A204.1 (cell line): Measurements from ENCODE around the gene WASF1.
"Not testable (repeated sequence)": the region's sequence is repeated elsewhere in the genome, so short reads cannot be mapped to it uniquely, and the experiment has no call there.

Experiments used
- FAIRE-seq: peaks from 2 replicates; lab custom pipeline; 2012; peaks lifted over from hg19 to GRCh38; lab: Jason Lieb, UNC

The WASF1 gene

DNA sequence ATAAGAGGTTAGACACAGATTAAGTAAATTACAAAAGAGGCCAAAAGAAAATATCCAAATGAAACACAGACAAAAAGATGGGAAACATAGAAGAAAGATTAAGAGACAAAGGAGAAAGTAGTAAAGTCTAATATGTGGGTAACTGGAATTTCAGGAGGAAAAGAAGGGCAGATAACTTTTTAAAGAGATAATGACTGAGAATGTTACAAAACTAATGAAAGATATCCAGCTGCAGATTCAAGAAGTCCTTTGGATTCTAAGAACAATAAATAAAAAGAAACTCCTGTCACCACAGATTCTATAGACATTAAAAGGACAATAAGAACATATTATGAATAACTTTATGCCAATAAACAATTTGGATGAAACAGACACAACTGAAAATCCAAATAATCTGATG is 90.1 kb downstream of the WASF1 start:
- FAIRE-seq: no peak

DNA sequence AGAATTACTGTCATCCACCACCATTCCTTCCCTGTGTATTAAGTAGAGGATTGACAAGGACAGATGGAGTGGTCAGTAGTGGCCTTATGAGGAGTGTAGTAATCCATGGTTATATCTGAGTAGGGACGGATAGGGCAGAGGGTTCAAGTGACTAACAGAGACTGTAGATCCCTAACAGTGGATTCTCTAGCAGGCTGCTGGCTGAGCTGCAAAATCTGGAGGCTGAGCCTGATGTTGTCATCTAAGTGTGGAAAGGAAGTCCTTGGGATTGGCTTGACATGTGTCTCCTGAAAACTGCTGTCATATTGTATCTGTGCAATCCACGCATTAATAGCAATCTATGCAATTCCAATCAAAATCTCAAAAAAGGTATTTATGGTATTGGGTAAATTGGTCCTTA is 94.2 kb downstream of the WASF1 start:
- no peak for FAIRE-seq

DNA sequence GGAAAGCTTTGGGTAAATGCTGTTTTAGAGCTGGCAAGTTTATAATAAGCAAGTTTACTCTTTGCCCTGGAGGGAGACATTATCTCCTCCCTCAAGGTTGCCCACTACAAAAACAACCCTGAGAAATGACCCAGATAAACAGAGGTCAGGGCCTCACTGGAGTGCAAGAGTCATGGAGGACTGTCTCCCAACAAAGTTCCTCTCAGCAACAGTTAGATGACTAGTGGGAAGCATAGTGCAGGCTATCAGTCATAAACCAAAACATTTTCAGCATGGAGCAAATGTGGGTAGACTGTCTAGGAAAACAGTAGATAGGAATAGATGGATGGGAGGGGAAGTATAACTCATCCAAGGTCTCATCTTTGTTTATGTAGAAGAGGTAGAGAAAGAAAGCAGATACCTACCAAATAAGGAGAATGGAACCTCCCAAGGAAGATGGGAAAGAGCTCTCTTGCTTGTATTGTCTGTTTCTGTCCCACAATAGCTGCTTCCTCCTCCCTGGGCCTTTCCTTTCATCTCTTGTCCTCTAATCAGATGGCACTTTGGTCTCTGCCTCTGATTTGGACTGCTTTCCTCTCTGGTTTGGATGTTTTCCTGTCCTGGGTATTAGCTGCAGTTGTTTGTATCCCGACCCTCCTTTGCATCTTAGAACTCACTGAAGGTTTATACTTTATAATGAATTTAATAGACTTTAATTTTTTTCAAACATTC is 95.4 kb downstream of the WASF1 start:
- FAIRE-seq: no peak

DNA sequence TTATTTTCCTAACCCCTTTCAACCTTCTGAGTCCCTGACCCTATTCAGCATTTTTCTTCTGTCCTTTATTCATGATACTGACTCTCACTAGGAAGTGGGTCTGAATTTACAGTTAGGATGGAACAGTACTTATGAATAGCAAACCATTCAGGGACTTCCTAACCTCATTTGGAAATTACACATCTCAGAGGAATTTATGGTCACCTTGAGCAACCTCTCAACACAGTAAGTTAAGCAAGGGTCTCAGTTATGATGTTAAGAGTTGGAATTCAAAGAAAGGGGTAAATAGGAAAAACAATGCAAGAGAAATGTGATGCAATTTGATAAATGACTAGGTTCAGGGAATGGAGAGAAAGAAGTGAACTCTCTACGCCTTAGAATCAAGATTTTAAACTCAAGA is 104.1 kb downstream of the WASF1 start:
- FAIRE-seq: no peak

DNA sequence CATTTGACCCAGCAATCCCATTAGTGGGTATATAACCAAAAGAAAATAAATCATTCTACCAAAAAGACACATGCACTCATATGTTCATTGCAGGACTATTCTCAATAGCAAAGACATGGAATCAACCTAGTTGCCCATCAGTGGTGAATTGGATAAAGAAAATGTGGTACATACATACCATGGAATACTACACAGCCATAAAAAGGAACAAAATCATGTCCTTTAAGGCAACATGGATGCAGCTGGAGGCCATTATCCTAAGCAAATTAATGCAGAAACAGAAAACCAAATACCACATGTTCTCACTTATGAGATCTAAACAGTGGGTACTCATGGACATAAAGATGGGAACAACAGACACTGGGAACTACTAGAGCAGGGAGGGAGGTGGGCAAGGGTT is 106.0 kb downstream of the WASF1 start:
- FAIRE-seq: not testable (repeated sequence)

DNA sequence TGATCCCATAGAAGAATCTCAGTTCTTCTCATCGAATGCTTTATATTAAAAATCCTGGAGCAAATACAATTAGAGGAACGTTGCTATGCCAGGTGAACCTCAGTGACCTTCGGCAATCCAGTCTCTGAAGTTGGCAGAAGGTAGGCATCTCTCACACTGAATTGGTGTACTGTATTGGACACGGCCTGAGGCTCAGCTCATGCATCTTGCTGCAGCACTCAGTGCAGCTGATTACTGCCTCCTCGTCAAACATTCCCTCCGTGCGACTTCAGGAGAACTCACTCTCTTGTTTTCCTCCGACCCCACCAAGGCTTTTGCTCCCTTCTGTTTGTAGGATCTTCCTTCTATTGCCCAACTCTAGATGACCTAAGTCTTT is 110.9 kb downstream of the WASF1 start:
- FAIRE-seq: no peak

DNA sequence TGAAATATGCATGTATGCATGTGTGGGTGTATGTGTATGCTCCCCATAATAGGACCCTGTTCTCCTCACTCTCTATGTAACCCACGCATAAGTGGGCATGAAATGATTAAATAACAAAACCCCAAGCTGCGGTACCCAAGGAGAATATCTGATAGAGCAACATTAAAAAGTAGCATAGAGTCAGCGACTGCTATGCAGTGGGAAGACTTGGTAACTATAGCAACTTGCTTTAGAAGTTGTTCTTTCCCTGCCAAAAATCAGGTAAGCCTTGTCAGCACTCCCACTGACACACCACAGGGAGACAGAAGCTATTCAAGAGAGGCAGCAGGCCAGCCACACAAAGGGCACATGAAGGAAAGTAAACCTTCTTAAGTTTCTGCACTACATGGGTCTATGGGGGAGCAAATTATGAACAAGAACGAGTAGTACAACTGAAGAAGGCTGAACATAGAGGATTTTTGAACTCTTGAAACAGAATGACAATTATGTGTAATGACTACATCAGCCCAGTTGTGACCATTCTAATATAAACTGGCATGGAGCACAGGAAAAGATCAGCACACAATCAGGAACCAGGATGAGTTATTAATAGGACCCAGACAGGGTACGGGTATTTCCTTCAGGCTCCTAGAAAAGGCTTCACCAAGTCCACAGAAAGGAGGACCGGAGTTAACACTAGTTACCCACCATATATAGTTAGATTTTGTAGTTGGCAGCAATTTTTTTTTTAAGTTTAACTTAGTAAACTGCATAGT is 111.5 kb downstream of the WASF1 start:
- no peak for FAIRE-seq

DNA sequence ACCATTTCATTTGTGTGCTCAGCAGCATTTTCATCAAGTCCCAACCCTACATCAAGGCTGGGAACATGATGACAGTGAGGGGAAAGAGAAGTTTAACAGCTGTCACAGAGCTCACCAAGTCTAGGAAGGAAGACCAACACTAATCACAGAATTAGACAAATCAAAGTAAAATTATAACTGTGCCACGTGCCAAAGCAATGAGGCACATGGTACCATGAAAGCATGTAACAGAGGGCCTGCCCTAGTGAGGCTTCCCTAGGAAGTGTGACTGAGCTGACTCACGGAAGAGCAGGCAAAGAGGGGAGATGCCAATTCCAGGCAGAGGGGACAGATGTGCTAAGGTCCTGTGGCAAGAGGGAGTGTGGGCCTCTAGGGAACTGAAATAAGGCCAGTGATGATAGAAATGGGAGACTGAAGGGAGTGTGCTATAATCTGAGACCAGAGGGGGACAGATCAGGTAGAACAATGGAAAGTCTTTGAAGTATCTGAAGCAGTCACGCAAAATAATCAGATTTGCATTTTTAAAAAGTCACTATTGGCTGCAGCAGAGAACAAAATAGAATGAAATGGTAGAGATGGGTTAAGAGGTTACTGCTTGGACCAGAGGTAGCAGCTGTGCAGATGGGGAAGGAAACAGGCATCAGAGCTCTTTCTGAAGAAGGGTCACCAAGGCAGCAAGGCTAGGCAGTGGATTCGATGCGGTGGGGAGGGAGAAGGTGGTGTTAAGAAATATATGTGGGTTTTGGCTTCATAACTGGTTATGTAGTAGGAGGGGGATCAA is 114.5 kb downstream of the WASF1 start:
- FAIRE-seq: no peak

DNA sequence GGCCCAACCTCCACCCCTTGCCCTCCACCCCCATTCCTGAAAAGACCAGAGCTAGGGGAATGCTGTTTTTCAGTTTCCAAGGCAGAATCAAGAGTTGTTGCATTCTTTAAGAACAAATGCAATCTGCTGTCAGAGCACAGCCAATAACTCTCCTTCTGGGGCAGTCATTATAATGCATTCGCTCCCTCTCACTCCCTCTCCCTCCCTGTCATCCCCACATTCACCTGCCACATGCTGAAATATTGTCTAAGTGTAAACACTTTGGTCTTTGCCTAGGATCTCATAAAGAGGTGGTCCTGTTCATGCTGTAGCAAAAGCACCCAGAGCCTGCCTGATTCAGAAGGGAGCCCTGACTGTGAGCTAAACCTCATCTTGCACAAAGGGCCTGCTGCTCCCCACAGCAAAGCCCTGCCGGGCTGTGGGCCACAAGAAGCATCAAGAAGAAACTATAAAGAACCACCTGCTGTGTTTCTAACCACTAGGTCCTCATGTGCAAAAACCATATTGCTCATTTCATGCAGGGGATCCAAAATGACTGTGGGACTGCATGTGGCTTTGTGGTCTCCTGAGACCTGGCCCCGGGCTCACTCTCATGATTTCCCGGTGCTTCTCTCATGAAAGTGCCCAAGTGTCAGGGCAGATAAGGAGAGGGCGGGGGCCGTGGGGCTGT is 115.7 kb downstream of the WASF1 start:
- FAIRE-seq: no peak

DNA sequence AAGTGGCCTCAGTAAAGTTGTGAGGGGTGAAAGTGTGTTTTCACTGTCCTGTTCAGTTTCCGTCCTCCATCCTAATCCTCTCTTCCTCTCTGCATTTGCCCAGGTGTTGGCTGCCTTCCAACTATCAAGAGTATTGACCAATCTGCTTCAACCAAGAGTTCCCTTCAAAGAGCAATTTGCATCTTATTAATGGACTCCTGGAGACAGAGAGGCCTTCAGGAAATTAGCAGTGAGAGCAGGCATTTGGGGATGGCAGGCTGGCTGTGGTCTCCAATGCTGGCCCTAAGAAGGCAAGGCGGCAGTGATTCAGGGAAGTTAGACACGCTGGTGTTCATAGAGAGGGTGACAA is 124.1 kb downstream of the WASF1 start:
- FAIRE-seq: no peak

DNA sequence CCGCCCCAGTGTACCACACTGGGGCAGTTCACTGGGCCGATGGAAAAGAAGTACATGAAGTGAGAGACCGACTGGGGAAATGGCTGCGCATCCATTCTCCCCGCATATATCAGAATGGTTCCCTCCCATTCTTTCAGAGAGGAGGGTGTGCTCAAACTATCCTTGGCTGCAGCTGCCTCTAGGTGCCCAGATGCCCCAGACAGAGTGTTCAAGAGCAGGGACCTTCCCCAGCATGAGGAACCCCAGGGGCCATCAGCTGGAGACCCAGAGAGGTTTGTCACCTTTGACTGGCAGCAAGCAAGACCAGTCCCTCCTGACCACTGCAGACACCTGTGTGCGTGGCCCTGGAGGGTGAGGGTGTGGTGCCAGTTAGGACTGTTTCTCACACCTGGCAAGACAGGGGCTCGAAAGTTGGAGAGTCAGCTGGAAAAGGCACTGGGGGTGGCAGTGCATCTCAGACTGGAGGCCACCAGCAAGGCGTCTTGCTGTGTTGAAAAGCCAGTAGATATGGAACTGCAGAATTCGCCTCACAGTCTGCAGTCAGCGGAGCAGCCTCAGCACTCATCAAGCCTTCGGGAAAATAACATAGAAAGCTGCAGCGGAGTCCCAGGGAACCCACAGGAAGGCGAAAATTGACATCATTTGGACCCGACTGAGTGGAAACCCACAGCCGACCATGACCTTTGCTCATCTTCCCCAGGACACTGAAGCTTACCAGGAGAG is 124.6 kb downstream of the WASF1 start:
- FAIRE-seq: no peak

DNA sequence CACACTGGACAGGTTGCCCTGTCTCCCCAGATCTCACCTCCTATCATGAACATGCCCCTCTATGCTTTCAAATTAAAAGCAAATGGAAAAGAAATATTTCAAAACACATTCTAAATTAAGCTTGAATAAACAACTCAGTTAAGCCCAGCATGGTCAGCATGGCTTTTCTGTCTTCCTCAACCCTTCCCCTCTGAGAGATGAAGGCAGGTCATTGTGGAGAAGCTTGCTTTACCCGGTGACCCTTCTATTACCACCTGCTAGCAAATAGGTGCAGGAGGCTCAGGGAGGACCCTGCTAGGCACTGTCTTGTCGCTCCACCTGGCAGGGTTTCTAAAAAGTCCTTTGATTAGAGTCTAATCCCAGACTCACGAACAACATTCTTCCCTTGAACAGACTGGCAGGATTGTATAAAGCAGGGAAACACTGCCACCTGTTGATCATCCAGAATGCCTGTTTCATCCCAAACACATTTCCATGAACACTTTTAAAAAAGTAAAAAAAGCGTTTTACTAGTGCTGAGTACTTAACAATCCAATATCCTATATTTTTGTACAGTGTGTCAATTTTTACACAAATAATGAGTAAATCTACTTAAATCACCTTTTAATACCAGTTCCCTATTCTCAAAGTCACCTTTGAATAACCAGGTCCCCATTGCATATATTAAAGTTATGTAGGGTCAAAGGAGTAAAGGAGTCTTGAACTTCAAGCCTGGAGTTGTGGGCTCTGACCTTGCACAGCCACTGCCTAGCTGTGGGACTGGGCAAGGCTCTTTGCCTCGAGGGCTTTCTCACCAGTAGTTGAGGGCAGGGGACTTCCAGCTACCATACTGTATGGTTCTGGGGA is 125.9 kb downstream of the WASF1 start:
- peak; percentile 89 for FAIRE-seq

DNA sequence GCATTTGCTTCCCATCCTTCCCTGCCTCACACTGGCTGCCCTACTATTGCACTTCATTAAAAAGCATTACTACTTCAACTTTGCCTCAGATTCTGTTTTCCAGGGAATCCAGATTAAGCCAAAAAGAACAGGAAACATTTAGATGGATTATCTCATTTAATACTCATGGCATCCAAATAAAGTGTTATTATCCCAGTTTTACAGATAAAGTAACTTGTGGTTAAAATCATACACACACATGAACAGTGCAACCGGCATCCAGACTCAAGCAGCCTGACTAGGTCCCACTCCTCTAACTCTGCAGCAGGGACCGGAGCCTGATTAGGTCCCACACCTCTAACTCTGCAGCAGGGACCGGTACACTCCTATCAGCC is 129.0 kb downstream of the WASF1 start:
- no peak for FAIRE-seq
